Measurements from ENCODE around the gene CDK18. TPM values are rescaled to one million over a fixed set of nuclear protein-coding genes. Genes with fewer than 3 reads are reported as not detected.

The CDK18 gene
- total RNA-seq, 2 donors from 2014 or later = 0.28 to 0.71 TPM

GRCh38 chr1:205502111-205502810 is 2.2 kb upstream of the CDK18 start:
- H3K9me3 Mint-ChIP-seq = no peaks in the 10 kb centered on the region
- H3K4me1 Mint-ChIP-seq (ENCODE audit: low read depth in 2 of 2) = peaks cover 0 to 5% of the 10 kb centered on the region in 2 donors
- no peak overlapping the region for H3K27ac Mint-ChIP-seq
- no peak overlapping the region for H3K4me3 Mint-ChIP-seq
- H3K27me3 Mint-ChIP-seq = peaks cover 0 to 2% of the 10 kb centered on the region in 2 donors
- H3K36me3 Mint-ChIP-seq = no peaks in the 10 kb centered on the region
- ATAC-seq (no peak), DNase-seq (ENCODE audit: low spot score) (no peak)

- no peak for ATAC-seq
- no peak overlapping the region for H3K27ac Mint-ChIP-seq
- no peaks in the 10 kb centered on the region for H3K9me3 Mint-ChIP-seq
- DNase-seq (ENCODE audit: low spot score) = no peak
- H3K4me1 Mint-ChIP-seq (ENCODE audit: low read depth in 2 of 2) = peaks cover 0 to 5% of the 10 kb centered on the region in 2 donors
- no peak overlapping the region for H3K4me3 Mint-ChIP-seq
- no peaks in the 10 kb centered on the region for H3K36me3 Mint-ChIP-seq
- no peaks in the 10 kb centered on the region for H3K27me3 Mint-ChIP-seq
These were observed 1.5 kb upstream of the CDK18 start for GRCh38 chr1:205502992-205503391.

- ATAC-seq = no peak
- H3K4me3 Mint-ChIP-seq = peak overlapping the region; percentile 58
- no peaks in the 10 kb centered on the region for H3K36me3 Mint-ChIP-seq
- peaks cover 0 to 5% of the 10 kb centered on the region in 2 donors for H3K4me1 Mint-ChIP-seq (ENCODE audit: low read depth in 2 of 2)
- H3K27me3 Mint-ChIP-seq = no peaks in the 10 kb centered on the region
- no peak for DNase-seq (ENCODE audit: low spot score)
- H3K27ac Mint-ChIP-seq = peak overlapping the region in 1 of 2 donors; percentile 61
- no peaks in the 10 kb centered on the region for H3K9me3 Mint-ChIP-seq
These were observed 734 bp downstream of the CDK18 start for GRCh38 chr1:205505076-205505729.

GRCh38 chr1:205505791-205506190 is 1.3 kb downstream of the CDK18 start:
- no peaks in the 10 kb centered on the region for H3K27me3 Mint-ChIP-seq
- no peaks in the 10 kb centered on the region for H3K9me3 Mint-ChIP-seq
- ATAC-seq = no peak
- H3K36me3 Mint-ChIP-seq = no peaks in the 10 kb centered on the region
- peak overlapping the region; percentile 58 for H3K4me3 Mint-ChIP-seq
- no peak overlapping the region for H3K27ac Mint-ChIP-seq
- no peak for DNase-seq (ENCODE audit: low spot score)
- peaks cover 0 to 5% of the 10 kb centered on the region in 2 donors for H3K4me1 Mint-ChIP-seq (ENCODE audit: low read depth in 2 of 2)

- no peak overlapping the region for H3K4me3 Mint-ChIP-seq
- H3K36me3 Mint-ChIP-seq = no peaks in the 10 kb centered on the region
- H3K4me1 Mint-ChIP-seq (ENCODE audit: low read depth in 2 of 2) = peaks cover 0 to 5% of the 10 kb centered on the region in 2 donors
- DNase-seq (ENCODE audit: low spot score) (no peak), ATAC-seq (no peak)
- no peaks in the 10 kb centered on the region for H3K9me3 Mint-ChIP-seq
- no peak overlapping the region for H3K27ac Mint-ChIP-seq
- H3K27me3 Mint-ChIP-seq = no peaks in the 10 kb centered on the region
These were observed 2.1 kb downstream of the CDK18 start for GRCh38 chr1:205506409-205507200.

- Mint-ChIP-seq H3K27ac (no peak overlapping the region), H3K4me3 (no peak overlapping the region), H3K9me3 (no peaks in the 10 kb centered on the region), H3K27me3 (no peaks in the 10 kb centered on the region), H3K4me1 (ENCODE audit: low read depth in 2 of 2) (peaks cover 0 to 5% of the 10 kb centered on the region in 2 donors), H3K36me3 (no peaks in the 10 kb centered on the region)
- no peak for DNase-seq (ENCODE audit: low spot score)
- no peak for ATAC-seq
These were observed 3.8 kb downstream of the CDK18 start for GRCh38 chr1:205508227-205508714.

- Mint-ChIP-seq H3K27me3 (no peaks in the 10 kb centered on the region), H3K4me3 (no peak overlapping the region), H3K9me3 (no peaks in the 10 kb centered on the region), H3K4me1 (ENCODE audit: low read depth in 2 of 2) (no peaks in the 10 kb centered on the region), H3K36me3 (no peaks in the 10 kb centered on the region), H3K27ac (no peak overlapping the region)
- peak in 1 of 2 donors; percentile 34 for ATAC-seq
- DNase-seq (ENCODE audit: low spot score) = no peak
These were observed 6.0 kb downstream of the CDK18 start for GRCh38 chr1:205510308-205510950.

GRCh38 chr1:205510951-205511330 is 6.5 kb downstream of the CDK18 start:
- no peaks in the 10 kb centered on the region for H3K36me3 Mint-ChIP-seq

GRCh38 chr1:205512059-205513045 is 7.9 kb downstream of the CDK18 start:
- ATAC-seq (no peak), DNase-seq (ENCODE audit: low spot score) (no peak)
- H3K27ac Mint-ChIP-seq = no peak overlapping the region
- H3K27me3 Mint-ChIP-seq = no peaks in the 10 kb centered on the region
- no peaks in the 10 kb centered on the region for H3K4me1 Mint-ChIP-seq (ENCODE audit: low read depth in 2 of 2)
- no peak overlapping the region for H3K4me3 Mint-ChIP-seq
- no peaks in the 10 kb centered on the region for H3K9me3 Mint-ChIP-seq
- H3K36me3 Mint-ChIP-seq = no peaks in the 10 kb centered on the region

More at GRCh38 chr1:205510951-205511330, 6.5 kb downstream of the CDK18 start:
- no peak for ATAC-seq
- H3K4me3 Mint-ChIP-seq = no peak overlapping the region
- H3K27ac Mint-ChIP-seq = no peak overlapping the region
- no peaks in the 10 kb centered on the region for H3K9me3 Mint-ChIP-seq
- H3K4me1 Mint-ChIP-seq (ENCODE audit: low read depth in 2 of 2) = no peaks in the 10 kb centered on the region
- H3K27me3 Mint-ChIP-seq = no peaks in the 10 kb centered on the region
- DNase-seq (ENCODE audit: low spot score) = no peak

- H3K4me3 Mint-ChIP-seq = no peak overlapping the region
These were observed 9.3 kb downstream of the CDK18 start for GRCh38 chr1:205513774-205514173.

GRCh38 chr1:205514211-205515142 is 10.0 kb downstream of the CDK18 start:
- no peak for ATAC-seq
- H3K36me3 Mint-ChIP-seq = no peaks in the 10 kb centered on the region
- H3K27ac Mint-ChIP-seq = no peak overlapping the region
- H3K4me1 Mint-ChIP-seq (ENCODE audit: low read depth in 2 of 2) = no peaks in the 10 kb centered on the region
- H3K27me3 Mint-ChIP-seq = no peaks in the 10 kb centered on the region
- no peak for DNase-seq (ENCODE audit: low spot score)
- H3K9me3 Mint-ChIP-seq = no peaks in the 10 kb centered on the region
- no peak overlapping the region for H3K4me3 Mint-ChIP-seq

More at GRCh38 chr1:205513774-205514173, 9.3 kb downstream of the CDK18 start:
- no peak overlapping the region for H3K27ac Mint-ChIP-seq
- no peak for ATAC-seq
- H3K27me3 Mint-ChIP-seq = no peaks in the 10 kb centered on the region
- DNase-seq (ENCODE audit: low spot score) = no peak
- H3K9me3 Mint-ChIP-seq = no peaks in the 10 kb centered on the region
- H3K4me1 Mint-ChIP-seq (ENCODE audit: low read depth in 2 of 2) = no peaks in the 10 kb centered on the region
- H3K36me3 Mint-ChIP-seq = no peaks in the 10 kb centered on the region

GRCh38 chr1:205515781-205516253 is 11.3 kb downstream of the CDK18 start:
- no peak overlapping the region for H3K27ac Mint-ChIP-seq
- no peak for ATAC-seq
- H3K36me3 Mint-ChIP-seq = no peaks in the 10 kb centered on the region
- H3K4me1 Mint-ChIP-seq (ENCODE audit: low read depth in 2 of 2) = no peaks in the 10 kb centered on the region
- H3K4me3 Mint-ChIP-seq = no peak overlapping the region
- no peaks in the 10 kb centered on the region for H3K9me3 Mint-ChIP-seq
- DNase-seq (ENCODE audit: low spot score) = no peak
- H3K27me3 Mint-ChIP-seq = no peaks in the 10 kb centered on the region

Data from natural killer cell treated with Interleukin-12 subunit alpha and Interleukin-12 subunit beta and Interleukin-15 and Interleukin-18, amount 100 ng/mL, for 72 hours (primary cell).